GM19372 (cell line): ENCODE results near the gene MMP10.
"Not testable (repeated sequence)": the region's sequence is repeated elsewhere in the genome, so short reads cannot be mapped to it uniquely, and the experiment has no call there.

ENCODE experiments used
- ATAC-seq: cut with Tn5 transposase; IDR thresholded peaks from one replicate; pipeline ENCODE4 v1.9.1; 2021; ENCODE audit warnings: mild to moderate bottlenecking, low read depth, moderate library complexity; ENCODE audit not compliant: unreplicated experiment

Gene MMP10

DNA sequence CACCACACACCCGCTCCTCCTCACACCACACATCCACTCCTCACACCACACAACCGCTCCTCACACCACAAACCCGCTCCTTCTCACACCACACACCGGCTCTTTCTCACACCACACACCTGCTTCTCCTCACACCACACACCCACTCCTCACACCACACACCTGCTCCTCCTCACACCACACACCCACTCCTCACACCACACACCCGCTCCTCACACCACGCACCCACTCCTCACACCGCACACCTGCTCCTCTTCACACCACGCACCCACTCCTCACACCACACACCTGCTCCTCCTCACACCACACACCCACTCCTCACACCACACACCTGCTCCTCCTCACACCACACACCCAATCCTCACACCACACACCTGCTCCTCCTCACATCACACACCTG is 49.5 kb downstream of the MMP10 start:
- not testable (repeated sequence) for ATAC-seq

DNA sequence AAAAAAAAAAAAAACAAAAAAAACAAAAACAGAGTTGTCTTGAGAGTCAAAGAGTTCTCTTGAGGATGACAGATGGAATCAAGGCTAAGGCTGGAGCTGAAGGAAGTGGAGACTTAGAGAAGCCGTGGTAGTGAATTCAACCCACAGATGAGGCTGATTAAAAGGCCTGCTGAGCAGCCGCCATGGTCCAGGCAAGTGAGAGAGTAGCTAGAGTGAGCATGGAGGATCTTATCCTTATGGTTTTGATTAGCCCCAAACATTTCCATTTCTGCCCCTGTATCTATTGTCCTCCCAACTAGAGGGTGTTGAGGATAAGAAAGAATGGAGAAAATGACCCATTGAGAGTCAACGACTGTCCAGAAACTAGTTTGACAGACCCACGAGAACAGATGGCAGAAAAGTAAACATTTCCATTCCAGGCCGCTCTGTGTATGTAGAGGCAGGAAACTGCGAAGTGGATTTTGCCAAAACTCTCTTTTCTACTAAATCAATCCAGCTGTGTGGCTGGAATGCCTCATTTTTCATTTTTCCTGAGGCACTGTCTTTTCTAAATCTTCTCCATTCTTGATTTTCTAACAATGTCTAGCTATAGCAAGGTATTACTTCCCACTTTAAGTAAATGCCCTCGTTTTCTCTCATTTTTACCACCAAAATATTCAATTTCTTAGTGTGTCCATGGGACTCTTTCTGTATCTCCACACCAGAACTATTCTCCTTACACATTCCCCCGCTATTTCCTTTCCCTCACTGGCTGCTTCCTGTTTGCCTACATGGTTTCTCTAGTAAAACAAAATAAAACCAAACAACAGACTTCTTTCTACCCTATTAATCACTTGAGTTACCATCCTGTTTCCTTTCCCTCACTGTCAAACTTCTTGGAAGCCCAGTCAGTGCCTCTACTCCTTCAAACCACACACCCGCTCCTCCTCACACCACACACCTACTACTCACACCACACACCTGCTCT is 50.3 kb downstream of the MMP10 start:
- ATAC-seq = no peak

DNA sequence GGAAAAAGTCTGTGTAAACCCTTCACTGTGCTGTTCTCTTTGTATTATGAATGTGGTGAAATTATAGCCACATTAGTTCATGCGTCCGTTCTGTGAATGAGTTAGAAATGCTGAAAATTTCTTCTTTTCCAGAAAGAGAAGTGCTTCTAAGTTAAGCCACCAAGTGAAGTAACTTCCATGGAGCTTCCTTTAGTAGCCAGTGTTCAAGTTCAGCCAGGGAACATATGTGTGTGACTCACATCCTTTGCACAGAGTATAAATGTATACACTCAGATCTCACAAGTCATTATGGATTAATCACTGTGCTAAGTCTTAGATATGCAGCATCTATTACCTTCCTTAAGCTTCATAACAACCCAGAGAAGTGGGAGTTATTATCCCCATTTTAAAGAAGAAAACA is 52.5 kb downstream of the MMP10 start:
- no peak for ATAC-seq

DNA sequence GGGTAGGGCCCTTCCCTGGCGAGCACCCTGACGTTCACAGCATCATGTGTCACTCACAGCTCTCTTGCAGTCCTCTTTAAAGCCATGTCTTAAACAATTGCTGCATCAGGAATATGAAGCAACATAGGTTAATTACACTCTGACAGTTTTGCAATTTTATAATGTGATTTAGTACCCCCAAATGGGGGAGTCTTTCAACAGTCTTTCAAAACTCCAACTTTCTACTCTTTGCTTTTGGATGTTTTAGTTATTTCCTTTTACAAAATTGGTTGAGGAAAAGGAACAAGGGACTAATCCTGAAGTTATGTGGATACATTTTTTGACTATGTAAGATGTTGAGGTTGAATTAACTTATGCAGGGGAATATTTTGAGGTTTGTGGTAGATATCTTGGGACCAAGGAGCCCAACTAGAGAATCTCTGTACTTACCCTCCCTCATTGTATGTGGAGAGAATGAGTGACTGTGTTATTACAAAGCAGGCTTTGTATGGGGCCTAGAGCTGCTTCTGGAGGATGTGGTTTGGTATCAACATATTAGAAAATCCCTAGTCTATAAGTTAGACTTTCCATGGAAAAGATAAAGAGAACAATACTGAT is 55.4 kb downstream of the MMP10 start, which contains the start of gene MMP8:
MMP8 (minus strand) TSS at position 51 of the 597 bp plus-strand sequence. CDS start 99 bp downstream, outside the sequence.
- ATAC-seq = no peak

DNA sequence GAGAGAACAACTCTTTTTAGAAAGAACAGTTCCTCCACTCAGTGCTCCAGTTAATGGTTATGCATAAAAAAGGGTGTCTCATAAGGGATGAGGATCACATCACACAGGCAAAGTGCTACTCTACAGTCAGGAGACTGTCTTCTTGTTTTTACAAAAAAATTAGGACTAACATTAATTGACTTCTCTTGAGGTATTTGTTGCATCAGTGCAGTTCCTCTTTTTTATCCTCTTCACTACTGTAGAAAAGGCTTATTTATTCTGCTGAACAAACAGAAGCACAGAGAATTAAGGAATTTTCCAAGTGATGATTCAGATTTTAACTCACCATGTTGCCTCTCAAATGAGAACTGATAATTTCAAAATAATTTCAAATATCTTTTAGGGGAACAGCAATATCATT is 57.6 kb downstream of the MMP10 start:
- no peak for ATAC-seq
